ENCODE measurements around the gene COLGALT1. TPM values are rescaled to one million over a fixed set of nuclear protein-coding genes. Genes with fewer than 3 reads are reported as not detected.
"Not testable (repeated sequence)": the region's sequence is repeated elsewhere in the genome, so short reads cannot be mapped to it uniquely, and the experiment has no call there.

Gene COLGALT1
- total and polyA plus RNA-seq, 4 donors = 14.4 to 32.2 (median 22.5) TPM

DNA sequence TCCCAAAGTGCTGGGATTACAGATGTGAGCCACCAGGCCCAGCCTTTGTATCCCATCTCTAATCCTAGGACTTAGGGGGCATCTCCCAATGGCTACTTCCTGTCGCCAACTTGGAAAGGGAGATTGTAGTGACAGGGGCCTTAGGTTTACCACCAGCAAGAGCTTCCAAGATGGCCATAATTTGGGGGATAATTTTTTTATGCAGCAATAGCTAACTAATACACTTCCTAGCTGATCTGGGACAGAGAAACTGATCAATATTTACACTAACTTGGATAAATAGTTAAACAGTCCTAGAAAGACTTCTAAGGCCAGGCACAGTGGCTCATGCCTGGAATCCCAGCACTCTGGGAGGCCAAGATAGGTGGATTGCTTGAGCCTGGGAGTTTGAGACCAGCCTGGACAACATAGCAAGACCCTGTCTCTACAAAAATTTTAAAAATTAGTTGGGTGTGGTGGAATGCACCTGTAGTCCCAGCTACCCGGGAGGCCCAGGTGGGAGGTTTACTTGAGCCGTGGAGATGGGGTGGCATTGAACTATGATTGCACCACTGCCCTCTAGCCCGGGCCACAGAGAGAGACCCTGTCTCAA, 5.3 kb upstream of the COLGALT1 start:
- DNase-seq (ENCODE audit: low spot score) = no peak
- no peak overlapping the region for H3K4me3 ChIP-seq (ENCODE audit: low read depth in 1 of 3, low read length in 3 of 3)
- TF ChIP-seq FOXA1 (IDR thresholded peaks at IDR 0.05) (no peak), HNF4G (IDR thresholded peaks at IDR 0.05) (no peak)
- TF ChIP-seq, protein P1, sequence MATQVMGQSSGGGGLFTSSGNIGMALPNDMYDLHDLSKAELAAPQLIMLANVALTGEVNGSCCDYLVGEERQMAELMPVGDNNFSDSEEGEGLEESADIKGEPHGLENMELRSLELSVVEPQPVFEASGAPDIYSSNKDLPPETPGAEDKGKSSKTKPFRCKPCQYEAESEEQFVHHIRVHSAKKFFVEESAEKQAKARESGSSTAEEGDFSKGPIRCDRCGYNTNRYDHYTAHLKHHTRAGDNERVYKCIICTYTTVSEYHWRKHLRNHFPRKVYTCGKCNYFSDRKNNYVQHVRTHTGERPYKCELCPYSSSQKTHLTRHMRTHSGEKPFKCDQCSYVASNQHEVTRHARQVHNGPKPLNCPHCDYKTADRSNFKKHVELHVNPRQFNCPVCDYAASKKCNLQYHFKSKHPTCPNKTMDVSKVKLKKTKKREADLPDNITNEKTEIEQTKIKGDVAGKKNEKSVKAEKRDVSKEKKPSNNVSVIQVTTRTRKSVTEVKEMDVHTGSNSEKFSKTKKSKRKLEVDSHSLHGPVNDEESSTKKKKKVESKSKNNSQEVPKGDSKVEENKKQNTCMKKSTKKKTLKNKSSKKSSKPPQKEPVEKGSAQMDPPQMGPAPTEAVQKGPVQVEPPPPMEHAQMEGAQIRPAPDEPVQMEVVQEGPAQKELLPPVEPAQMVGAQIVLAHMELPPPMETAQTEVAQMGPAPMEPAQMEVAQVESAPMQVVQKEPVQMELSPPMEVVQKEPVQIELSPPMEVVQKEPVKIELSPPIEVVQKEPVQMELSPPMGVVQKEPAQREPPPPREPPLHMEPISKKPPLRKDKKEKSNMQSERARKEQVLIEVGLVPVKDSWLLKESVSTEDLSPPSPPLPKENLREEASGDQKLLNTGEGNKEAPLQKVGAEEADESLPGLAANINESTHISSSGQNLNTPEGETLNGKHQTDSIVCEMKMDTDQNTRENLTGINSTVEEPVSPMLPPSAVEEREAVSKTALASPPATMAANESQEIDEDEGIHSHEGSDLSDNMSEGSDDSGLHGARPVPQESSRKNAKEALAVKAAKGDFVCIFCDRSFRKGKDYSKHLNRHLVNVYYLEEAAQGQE (IDR thresholded peaks at IDR 0.05) = no peak
- TF ChIP-seq, protein P2, sequence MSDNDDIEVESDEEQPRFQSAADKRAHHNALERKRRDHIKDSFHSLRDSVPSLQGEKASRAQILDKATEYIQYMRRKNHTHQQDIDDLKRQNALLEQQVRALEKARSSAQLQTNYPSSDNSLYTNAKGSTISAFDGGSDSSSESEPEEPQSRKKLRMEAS (IDR thresholded peaks at IDR 0.05) = no peak
- H3K9me3 ChIP-seq (ENCODE audit: control insufficient read depth in 4 of 4, low read length in 3 of 4) = no peaks in the 10 kb centered on the region
- peaks cover 0 to 4% (median 3%) of the 10 kb centered on the region in 4 donors for H3K4me1 ChIP-seq (ENCODE audit: control insufficient read depth in 4 of 4, insufficient read depth in 4 of 4, low read length in 3 of 4)
- H3K27me3 ChIP-seq (ENCODE audit: control insufficient read depth in 4 of 4, insufficient read depth in 4 of 4, low read length in 3 of 4) = no peaks in the 10 kb centered on the region
- 93% methylated on average over 4 of the region's 4 CpGs for WGBS
- H3K27ac ChIP-seq (ENCODE audit: low read depth in 1 of 2, low read length in 2 of 2) = no peak overlapping the region
- no peak overlapping the region for H3K9ac ChIP-seq (ENCODE audit: low read depth in 1 of 2, low read length in 2 of 2)
- no peaks in the 10 kb centered on the region for H3K36me3 ChIP-seq (ENCODE audit: control insufficient read depth in 4 of 4, insufficient read depth in 3 of 4, low read depth in 1 of 4, low read length in 3 of 4)

DNA sequence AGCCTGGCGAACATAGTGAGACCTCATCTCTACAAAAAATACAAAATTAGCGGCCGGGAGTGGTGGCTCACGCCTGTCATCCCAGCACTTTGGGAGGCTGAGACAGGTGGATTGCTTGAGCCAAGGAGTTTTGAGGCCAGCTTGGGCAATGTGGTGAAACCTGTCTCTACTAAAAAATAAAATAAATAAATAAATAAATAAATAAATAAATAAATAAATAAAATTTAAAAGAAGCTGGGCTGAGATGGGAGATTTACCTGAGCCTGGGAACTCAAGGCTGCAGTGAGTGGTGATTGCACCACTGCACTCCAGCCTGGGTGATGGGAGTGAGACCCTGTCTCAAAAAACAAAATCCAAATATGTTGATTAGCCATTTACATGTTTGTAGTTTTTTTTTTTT, 2.7 kb upstream of the COLGALT1 start:
- not testable (repeated sequence) for H3K27ac ChIP-seq (ENCODE audit: low read depth in 1 of 2, low read length in 2 of 2); H3K27me3 ChIP-seq (ENCODE audit: control insufficient read depth in 4 of 4, insufficient read depth in 4 of 4, low read length in 3 of 4); DNase-seq (ENCODE audit: low spot score); H3K36me3 ChIP-seq (ENCODE audit: control insufficient read depth in 4 of 4, insufficient read depth in 3 of 4, low read depth in 1 of 4, low read length in 3 of 4); H3K9ac ChIP-seq (ENCODE audit: low read depth in 1 of 2, low read length in 2 of 2); H3K4me3 ChIP-seq (ENCODE audit: low read depth in 1 of 3, low read length in 3 of 3); H3K9me3 ChIP-seq (ENCODE audit: control insufficient read depth in 4 of 4, low read length in 3 of 4)
- WGBS = 98% methylated on average over 4 of the region's 4 CpGs
- H3K4me1 ChIP-seq (ENCODE audit: control insufficient read depth in 4 of 4, insufficient read depth in 4 of 4, low read length in 3 of 4) = peaks cover 4 to 16% (median 9%) of the 10 kb centered on the region in 4 donors

GRCh38 chr19:17553256-17553655, 2.2 kb upstream of the COLGALT1 start:
- Histone ChIP-seq H3K4me1 (ENCODE audit: control insufficient read depth in 4 of 4, insufficient read depth in 4 of 4, low read length in 3 of 4) (peaks cover 4 to 16% (median 9%) of the 10 kb centered on the region in 4 donors), H3K27ac (ENCODE audit: low read depth in 1 of 2, low read length in 2 of 2) (peak overlapping the region in 1 of 2 donors; percentile 1), H3K36me3 (ENCODE audit: control insufficient read depth in 4 of 4, insufficient read depth in 3 of 4, low read depth in 1 of 4, low read length in 3 of 4) (no peaks in the 10 kb centered on the region), H3K27me3 (ENCODE audit: control insufficient read depth in 4 of 4, insufficient read depth in 4 of 4, low read length in 3 of 4) (no peaks in the 10 kb centered on the region), H3K9ac (ENCODE audit: low read depth in 1 of 2, low read length in 2 of 2) (no peak overlapping the region), H3K9me3 (ENCODE audit: control insufficient read depth in 4 of 4, low read length in 3 of 4) (no peaks in the 10 kb centered on the region), H3K4me3 (ENCODE audit: low read depth in 1 of 3, low read length in 3 of 3) (no peak overlapping the region)
- DNase-seq (ENCODE audit: low spot score) = no peak
- WGBS = 41% methylated on average over 7 of the region's 7 CpGs
- TF ChIP-seq FOXA1 (IDR thresholded peaks at IDR 0.05) = no peak
- TF ChIP-seq HNF4A (conservative IDR thresholded peaks at IDR 0.05) = no peak
- TF ChIP-seq, protein P1 (IDR thresholded peaks at IDR 0.05) = no peak
- no peak for TF ChIP-seq HNF4G (IDR thresholded peaks at IDR 0.05)
- peak in 1 of 2 donors; percentile 23 for TF ChIP-seq GABPA (IDR thresholded peaks at IDR 0.05 in 1 of 2, conservative IDR thresholded peaks at IDR 0.05 in 1 of 2)
- peak; percentile 45 for TF ChIP-seq SP1 (IDR thresholded peaks at IDR 0.05)
- TF ChIP-seq FOXA2 (IDR thresholded peaks at IDR 0.05) = no peak
- no peak for TF ChIP-seq CTCF (IDR thresholded peaks at IDR 0.05; ENCODE audit: low read depth, low read length, missing input control)
- peak in 1 of 2 donors; percentile 22 for TF ChIP-seq RAD21 (IDR thresholded peaks at IDR 0.05)
- no peak for TF ChIP-seq YY1 (IDR thresholded peaks at IDR 0.05)
- TF ChIP-seq, protein P3, sequence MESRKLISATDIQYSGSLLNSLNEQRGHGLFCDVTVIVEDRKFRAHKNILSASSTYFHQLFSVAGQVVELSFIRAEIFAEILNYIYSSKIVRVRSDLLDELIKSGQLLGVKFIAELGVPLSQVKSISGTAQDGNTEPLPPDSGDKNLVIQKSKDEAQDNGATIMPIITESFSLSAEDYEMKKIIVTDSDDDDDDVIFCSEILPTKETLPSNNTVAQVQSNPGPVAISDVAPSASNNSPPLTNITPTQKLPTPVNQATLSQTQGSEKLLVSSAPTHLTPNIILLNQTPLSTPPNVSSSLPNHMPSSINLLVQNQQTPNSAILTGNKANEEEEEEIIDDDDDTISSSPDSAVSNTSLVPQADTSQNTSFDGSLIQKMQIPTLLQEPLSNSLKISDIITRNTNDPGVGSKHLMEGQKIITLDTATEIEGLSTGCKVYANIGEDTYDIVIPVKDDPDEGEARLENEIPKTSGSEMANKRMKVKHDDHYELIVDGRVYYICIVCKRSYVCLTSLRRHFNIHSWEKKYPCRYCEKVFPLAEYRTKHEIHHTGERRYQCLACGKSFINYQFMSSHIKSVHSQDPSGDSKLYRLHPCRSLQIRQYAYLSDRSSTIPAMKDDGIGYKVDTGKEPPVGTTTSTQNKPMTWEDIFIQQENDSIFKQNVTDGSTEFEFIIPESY (IDR thresholded peaks at IDR 0.05) = peak; percentile 41
- no peak for TF ChIP-seq TAF1 (conservative IDR thresholded peaks at IDR 0.05)
- no peak for TF ChIP-seq JUND (IDR thresholded peaks at IDR 0.05)
- TF ChIP-seq RXRA (IDR thresholded peaks at IDR 0.05) = peak; percentile 13 to 16
- peak; percentile 94 for TF ChIP-seq NR2F2 (IDR thresholded peaks at IDR 0.05)
- TF ChIP-seq, protein P2 (IDR thresholded peaks at IDR 0.05) = peak; percentile 17
